SHP77 (cell line): ENCODE measurements around the gene NCEH1.
"Not testable (repeated sequence)": the region's sequence is repeated elsewhere in the genome, so short reads cannot be mapped to it uniquely, and the experiment has no call there.

Experiments
- DNase-seq, 2 experiments: peaks; one replicate each; lab custom pipeline; 2025; lab: John Stamatoyannopoulos, UW

Gene NCEH1

DNA sequence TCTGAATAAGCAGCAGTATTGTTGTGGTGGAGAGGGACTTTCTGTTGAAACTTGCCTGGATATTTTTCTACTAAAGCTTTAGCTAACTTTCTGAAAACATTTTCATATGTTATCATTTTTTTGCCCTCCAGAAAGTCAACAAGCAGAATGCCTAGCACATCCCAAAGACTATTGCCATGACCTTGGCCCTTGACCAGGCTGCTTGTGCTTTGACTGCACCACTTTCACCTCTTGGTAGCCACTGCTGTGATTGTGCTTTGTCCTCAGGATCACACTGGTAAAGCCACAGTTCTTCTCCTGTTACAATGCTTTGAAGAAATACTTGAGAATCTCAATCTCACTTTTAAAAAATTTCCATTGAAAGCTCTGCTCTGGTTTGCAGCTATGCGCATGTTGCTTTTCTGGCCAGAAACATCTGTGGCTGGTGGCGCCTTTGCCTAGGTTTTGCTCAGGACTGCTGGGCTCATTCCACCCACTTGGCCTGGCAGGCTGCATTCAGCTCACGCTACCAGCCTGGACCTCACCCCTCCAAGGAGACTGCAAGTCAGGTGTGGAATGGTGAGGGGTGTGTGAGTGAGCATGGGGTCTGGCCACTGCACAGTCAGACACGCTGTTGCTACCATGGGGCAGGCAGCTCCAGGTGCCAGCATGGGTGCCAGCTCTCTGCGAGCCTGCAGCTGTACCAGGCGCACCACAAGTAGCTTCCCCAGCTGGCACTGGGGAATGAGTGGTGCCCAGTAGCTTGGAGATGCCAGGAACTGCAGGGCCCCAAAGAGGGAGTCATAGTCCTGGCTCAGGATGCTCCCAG is 97.8 kb downstream of the NCEH1 start:
- DNase-seq = no peak

DNA sequence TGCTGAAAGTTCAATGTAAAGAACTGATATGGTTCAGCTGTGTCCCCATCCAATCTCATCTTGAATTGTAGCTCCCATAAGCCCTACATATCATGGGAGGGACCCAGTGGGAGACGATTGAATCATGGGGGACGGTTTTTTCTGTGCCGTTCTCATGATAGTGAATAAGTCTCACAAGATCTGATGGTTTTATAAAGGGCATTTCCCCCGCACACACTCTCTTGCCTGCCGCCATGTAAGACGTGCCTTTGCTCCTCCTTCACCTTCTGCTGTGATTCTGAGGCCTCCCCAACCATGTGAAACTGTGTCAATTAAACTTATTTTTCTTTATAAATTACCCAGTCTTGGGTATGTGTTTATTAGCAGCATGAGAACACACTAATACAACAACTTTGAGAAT is 101.1 kb downstream of the NCEH1 start:
- no peak for DNase-seq

DNA sequence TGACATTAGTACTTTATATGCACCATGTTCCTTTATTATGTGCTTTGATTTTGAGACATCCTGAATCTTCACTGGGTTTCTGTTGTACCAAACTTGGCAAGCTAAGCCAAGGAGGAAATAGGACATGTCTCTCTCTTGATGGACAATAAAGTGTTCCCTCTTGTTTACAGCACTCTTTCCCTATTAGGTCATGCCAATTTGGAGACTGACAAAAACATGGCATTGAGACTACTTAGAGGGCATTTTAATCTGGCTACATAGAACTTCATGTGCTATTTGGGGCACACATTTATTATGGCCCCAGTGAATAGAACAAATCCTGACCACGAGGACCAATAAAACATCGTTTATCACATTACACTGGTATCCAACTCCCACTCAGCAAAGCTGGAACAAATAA is 102.3 kb downstream of the NCEH1 start:
- DNase-seq = no peak

DNA sequence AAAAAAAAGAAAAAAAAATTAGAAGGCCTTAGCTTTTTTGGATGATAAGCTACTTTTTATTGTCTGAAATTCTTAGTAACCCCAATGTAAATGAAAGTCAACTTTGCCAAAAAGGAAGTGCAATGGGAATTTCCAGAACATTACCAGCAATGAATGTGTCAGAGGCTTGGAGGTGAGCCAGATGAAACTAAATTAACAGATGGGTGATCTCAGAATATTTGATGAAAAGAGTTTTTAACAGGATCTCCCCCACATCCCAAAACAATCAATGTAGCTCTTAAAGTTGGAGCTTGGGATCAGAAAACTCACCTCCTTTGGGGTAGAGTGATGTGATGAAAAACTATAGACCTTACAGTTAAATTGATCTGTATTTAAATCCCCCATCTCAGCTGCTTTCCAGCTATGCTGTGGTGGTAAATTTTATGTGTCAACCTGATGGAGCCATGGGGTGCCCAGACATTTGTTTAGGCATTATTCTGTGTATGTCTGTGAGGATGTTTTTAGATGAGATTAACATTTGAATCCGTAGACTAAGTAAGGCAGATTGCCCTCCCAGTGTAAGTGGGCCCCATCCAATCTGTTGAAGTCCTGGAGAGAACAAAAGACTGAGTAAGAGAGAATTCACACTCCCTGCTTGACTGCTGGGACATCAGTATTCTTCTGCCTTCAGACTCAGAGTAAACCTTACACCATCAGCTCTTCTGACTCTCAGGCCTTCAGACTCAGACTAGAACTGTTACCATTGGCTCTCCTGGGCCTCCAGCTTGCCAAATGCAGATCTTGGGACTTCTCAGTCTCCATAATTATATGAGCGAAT is 103.4 kb downstream of the NCEH1 start:
- DNase-seq = no peak

DNA sequence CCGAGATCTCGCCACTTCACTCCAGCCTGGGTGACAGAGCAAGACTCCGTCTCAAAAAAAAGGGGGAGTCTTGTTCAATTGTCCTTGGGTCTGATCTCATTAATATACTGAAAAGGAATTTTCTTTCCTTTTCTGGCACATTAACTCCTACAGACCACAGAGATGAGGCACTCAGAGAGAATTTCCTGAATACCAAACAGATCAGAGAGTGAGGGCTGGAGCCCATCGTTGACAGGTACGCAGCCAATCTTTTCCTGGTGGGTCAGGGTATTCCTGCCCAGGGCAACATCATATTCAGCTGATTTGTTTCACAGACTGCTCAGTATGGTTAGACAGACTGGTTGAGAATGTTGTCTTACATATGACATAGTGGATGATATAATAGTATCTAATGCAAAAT is 104.8 kb downstream of the NCEH1 start:
- DNase-seq = no peak

DNA sequence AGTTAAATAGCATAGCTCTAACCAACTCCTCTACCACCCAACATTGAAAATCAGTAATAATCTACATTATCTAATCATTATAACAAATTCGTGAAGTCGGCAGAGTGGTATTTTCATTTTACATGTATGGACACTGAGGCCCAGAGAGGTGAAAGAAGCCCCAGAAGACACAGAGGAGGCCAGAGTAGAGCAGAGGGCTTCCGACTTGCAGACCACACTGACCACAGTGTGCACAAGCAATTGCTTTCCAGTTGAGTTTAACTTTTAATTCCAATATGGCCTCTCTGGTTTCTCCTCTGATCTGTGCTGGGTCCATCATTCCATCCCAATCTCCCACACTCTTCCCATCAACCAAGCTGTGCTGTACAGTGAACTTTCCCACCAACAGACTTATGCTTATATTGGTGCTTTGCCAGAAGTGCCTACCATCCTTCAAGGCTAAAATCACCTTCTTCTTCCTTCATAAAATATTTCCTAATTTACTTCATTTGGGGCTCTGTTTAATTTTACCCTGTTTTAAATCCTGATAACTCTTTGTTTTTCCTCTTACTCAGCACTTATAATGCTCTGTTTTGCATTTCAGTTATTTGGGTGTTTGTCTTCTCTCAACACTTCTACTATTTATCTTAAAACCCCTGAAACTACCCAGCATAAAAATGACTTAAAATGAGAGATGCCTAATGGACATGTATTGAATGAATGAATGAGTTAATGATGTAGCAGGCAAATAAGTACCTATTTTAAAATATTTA is 105.8 kb downstream of the NCEH1 start:
- DNase-seq = no peak

DNA sequence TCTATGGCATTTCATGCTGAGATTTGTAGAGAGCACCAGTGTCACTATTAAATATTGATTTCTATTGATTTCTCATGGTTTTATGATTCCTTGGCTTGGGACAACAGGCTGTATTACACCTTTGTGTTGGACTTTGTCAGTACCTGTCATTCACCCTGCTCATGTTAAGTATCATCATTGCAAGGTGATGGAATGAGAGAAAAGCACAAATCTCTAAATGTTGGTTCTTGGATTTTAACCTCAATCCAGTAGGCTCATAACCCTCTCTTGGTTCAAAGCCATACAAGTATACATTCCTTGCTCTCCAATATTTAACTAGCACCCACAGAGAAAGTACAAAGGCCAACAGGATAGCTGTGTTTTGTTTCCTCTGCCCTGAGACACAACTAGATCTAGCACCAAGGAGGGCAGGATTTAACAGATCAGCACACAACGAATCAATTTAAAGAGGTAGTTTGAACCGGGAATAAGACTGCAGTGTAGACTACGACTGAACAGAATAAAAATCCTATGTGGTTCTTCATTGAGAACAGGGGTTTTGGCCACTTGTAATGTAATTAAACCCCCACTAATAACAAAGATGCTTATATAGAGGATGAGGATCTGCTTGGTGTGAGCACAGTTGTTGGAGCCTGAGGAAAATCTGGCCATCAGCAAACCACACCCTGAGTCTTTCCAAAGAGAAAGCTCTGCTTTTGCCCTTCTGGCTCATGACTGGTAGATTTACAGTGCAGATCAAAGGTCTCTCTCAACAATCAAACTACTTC is 109.6 kb downstream of the NCEH1 start:
- no peak for DNase-seq

DNA sequence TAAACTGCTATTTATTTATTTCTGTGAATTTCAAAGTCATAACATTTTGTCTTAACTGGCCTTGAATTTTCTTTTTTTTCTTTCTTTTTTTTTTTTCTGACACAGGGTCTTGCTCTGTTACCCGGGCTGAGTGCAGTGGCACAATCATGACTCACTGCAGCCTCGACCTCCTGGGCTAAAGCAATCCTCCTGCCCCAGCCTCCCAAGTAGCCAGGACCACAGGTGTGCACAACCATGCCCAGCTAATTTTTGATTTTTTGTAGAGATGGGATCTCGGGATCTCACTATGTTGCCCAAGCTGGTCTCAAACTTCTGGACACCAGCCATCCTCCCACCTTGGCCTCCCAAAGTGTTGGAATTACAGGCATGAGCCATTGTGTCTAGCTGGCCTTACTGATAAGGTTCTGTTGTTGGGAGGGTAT is 110.2 kb downstream of the NCEH1 start:
- DNase-seq = no peak

DNA sequence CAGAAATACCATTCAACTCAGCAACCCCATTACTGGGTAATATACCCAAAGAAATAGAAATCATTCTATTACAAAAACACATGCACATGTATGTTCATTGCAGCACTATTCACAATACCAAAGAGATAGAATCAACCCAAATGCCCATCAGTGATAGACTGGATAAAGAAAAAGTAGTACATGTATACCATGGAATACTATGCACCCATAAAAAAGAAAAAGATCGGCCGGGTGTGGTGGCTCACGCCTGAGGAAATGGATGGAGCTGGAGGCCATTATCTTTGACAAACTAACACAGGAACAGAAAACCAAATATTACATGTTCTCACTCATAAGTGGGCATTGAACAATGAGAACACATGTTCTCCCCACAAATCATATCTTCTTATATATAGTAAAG is 112.0 kb downstream of the NCEH1 start:
- no peak for DNase-seq

DNA sequence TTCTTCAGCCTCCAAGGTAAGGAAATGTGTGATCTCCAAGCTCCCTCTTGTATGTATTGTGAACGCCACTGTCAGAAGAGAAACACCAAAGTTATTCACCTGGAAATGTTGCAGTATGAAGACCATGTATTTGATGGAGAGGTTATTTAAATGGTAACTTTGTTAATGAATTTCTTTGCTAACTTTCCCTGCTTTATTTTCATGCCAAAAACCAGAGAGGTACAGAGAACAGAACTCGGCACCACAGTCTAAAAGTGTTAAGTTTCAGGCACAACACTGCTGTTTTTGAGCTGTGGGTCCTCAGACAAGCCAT is 114.5 kb downstream of the NCEH1 start:
- no peak for DNase-seq

DNA sequence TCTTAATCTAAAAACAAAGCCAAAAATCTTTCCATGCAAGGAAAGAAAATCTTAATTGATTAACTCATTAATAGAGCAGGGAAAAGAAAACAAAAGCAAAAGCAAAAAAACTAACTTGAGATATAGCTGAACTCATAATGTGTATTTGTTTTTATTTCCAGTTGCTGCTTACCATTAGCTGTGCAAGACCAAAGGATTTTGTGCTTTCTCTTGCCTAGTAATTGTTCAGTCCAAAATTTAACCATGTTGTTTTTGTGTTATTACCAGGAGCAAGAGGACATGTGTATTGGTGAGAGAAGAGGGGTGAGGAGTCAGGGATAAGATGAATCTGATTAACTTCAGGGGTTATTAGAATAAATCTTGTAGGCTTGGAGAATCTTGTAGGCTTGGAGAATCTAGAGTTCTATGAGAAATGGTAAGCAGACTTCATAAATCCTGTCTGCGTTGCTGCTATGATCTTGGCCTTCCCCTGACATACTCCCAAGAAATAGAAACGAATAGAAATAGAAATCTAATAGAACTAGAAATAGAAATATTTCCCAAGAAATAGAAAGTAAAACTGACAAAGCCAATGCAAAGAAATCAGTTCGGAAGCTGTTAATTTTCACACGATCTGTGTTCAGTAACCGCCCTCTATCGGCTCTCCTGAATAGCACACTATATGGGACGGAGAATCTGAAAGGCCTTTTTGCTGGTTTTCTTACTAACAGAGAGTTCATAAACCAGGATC is 115.0 kb downstream of the NCEH1 start:
- DNase-seq = peak; percentile 10 to 17

DNA sequence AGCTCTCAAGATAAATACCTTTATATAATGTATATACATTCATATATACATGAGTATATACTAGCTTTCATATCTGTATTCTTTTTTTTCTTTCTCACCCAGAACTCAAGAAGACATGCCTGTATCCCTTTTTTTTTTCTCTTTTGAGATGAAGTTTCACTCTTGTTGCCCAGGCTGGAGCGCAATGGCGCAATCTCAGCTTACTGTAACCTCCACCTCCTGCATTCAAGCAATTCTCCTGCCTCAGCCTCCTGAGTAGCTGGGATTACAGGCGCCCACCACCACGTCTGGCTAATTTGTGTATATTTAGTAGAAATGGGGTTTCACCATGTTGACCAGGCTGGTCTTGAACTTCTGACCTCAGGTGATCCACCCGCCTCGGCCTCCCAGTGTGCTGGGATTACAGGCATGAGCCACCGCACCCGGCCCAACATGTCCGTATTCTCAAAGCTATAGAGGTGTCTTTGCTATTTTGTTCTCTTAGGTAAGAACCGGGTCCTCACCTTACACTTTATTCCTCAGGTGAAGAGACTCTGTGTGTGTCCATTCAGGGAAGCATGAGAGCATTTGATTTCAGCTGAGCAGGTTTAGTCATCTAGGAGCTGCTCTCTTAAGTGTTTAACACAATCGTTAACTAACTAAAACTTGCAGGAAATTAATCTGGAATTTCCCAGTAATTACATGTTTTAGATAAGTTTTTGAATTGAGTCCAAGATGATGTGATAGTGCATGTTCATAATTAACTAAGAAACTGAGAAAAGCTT is 115.8 kb downstream of the NCEH1 start:
- DNase-seq = not testable (repeated sequence)

DNA sequence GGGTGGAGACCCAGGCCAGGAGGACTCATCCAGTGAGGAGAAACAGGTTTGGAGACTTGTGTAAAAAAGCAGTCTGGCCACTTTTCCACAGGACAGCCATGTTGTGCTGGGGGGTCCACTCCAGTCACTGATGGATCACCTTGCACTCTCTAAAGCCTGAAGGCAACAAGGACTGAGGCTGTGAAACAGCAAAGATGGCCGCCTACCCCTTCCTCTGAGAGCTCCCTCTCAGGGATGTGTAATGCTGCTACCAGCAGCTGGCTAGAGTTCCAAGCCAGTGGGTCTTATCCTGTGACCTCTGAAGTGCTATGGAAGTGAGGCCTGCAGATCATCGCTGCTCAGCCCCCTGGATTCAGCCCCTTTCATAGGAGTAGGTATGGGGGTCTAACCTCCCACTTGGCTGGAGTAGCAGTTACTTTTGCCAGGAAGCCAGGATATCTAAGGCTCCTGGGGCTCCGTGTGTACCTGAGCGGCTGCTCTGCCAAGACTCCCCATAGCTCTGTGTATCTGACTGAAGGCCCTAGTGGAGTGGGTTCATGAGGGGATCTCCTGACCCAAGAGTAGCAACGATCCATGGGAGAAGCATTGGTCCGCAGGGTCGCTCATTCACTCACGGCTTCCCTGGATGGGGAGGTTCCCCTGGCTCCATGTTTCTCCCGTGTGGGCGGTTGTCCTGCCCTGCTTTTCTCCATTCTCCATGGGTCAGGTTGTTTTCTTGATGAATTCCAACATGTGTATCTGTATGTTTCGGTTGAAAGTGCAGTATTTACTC is 117.8 kb downstream of the NCEH1 start:
- no peak for DNase-seq

DNA sequence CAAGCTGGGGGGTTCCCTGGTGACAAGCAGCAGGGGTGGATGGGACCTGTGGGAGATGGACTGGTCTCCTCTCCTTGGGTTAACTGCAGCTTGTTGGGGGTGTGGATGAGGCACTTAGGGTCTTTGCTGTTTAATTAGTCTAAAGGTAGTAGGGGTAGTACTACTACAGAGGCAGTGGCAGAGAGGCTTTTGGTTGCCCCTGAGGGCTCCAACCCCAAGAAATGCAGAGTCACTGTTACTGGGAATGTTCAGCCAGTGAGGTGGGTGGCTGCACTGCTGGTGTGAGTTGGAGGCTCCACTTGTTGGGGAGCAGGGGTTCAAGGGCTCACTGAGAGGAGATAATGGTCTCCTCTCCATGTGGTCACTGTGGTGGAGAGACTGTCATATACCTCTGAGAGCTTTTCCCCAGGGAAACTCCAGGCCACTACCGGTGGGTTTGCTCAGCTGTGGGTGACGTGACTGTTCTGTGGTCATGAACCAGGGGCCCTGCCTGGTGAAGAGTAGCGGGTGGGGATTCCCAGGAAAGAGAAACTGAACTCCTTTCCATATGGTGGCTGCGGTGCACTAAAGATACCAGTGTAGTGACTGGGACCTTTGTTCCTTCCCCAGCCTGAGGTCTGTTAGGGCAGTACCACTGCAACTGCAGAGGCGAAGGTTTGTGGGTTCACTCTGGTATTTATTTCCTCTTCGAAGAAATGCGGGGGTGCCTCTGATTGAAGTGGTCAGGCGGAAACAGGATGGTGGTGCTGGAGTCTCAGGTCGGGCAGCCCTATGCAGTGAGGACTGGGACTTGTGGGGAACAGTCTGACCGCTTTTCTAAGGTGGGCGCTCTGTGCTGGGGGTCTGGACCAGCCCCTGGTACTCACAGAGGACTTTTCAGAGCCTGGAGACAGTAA is 118.7 kb downstream of the NCEH1 start:
- DNase-seq = no peak

DNA sequence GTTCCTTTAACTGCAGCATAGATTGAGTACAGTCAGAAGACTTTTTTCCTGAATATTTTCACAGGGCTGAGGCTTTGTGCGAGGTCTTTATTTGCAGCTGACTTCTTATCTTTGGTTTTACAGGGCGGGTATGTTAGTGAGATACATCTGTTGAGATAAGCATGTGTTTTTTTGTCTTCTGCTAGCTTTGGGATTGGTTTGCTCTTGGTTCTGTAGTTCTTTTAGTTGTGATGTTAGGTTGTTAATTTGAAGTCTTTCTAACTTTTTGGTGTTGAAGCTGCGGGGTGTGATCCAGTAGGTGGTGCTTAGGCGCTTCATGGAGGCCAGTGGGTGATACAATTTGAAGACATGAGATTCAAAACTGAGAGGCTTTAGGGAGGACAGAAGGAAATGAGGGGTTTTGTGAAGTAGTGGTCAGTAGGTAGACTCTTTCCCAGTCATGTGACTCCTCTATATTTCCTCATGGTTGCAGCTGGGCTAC is 119.7 kb downstream of the NCEH1 start:
- no peak for DNase-seq

DNA sequence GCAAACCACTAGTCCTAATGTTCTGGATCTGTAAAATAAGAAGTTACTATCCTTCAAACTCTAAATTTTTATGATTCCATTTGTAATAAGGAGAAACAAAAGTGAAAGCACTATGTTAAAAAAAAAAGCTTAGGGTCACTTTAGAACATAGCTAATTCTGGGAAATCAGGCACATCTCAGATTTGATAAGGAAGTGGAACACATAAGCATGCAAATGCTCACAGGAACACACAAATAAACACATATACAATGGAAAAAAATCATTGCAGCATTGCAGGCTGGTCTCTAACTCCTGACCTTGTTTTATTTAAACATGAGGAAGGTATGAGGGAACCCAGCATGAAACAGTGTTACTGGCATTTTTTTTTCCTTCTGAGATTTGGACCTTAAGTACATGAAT is 124.4 kb downstream of the NCEH1 start:
- DNase-seq = no peak

DNA sequence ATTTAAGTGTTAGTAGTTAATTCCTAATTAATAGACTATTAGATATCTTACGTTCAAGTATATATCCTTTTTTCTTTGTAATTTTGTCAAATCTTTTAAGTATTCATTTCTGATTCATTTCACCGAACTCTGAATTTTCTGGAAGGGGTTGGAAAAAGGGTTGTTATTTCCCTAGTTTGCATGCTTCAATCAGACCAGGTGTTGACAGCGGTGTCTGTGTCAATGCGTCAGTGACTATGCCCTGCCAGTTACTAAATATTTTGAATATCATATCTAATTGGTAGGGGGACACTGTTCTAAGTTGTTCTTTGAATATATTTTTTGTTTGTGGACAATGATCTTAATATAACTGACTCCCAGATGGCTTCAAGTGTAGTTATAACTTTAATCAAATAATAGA is 124.9 kb downstream of the NCEH1 start:
- DNase-seq = no peak

DNA sequence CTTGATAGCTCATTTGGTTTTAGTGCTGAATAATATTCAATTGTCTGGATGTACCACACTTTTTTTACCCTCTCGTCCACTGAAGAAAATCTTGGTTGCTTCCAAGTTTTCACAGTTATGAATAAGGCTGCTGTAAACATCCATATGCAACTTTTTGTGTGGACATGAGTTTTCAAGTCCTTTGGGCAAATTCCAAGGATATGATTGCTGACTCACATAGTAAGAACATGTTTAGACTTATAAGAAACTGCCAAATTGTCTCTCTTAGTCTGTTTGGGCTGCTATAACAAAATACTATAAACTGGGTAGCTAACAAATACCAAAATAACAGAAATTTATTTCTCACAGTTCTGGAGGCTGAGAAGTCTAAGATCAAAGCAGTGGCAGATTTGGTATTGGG is 128.2 kb downstream of the NCEH1 start:
- DNase-seq = no peak

DNA sequence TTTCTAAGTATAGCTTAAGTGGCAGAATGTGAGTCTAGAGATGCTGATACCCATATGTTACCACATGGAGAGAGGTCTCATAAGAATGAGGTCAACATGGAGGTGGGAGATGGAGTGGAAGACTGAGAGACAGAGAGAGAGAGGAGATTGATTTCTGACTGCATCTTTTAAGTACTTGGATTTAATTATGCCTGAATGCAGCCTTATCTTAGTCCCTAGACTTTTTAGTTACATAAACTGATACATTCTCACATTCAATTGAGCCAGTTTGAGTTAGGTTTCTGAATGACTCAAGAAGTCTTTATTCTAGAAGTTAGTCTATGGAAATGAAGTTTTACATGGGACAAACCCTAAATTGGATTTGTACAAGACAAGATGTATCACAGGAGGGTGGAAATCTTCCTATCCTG is 129.1 kb downstream of the NCEH1 start:
- DNase-seq = no peak
